HG03520 (cell line): Measurements from ENCODE around the gene MAST3.
"Not testable (repeated sequence)": the region's sequence is repeated elsewhere in the genome, so short reads cannot be mapped to it uniquely, and the experiment has no call there.

ENCODE experiments used
- ATAC-seq: cut with Tn5 transposase; IDR thresholded peaks from one replicate; pipeline ENCODE4 v1.9.1; 2021; ENCODE audit warnings: mild to moderate bottlenecking, moderate library complexity; ENCODE audit not compliant: unreplicated experiment

The MAST3 gene

DNA sequence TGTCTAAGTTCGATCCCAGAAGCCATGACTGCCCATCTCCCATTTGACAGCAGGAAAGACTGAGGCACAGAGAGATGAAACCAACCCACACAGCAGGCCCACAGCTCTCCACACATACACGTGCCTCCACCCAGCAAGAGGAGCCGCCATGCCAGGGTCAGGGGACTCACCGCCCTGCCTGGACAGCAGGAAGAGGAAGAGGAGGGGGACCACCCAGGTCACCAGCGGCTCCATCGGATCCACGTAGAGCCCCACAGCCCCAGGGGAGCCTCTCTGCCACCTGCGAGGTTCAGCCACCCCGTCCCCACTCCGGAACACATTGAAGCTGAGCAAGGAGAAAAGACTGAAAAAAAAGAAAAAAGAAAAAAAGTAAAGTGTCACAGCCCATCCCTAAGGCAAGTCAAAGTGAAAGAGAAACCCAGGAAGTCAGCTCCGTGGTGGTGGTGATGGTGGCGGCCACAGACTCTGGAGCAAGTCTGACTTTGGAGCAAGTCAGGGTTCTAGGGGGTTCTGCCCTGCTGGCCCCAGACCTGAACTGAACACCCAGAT lies 10.9 kb upstream of the MAST3 start, which contains the start of gene IL12RB1:
IL12RB1 (minus strand) TSS at position 345 of the 549 bp plus-strand sequence; CDS start at position 234, 111 bp downstream.
- no peak for ATAC-seq

- ATAC-seq: not testable (repeated sequence)
These were observed 8.5 kb upstream of the MAST3 start for GRCh38 chr19:18089096-18089541.

- no peak for ATAC-seq
These were observed 7.9 kb upstream of the MAST3 start for GRCh38 chr19:18089726-18090125.

- ATAC-seq: no peak
These were observed 6.9 kb upstream of the MAST3 start for GRCh38 chr19:18090545-18091216.

DNA sequence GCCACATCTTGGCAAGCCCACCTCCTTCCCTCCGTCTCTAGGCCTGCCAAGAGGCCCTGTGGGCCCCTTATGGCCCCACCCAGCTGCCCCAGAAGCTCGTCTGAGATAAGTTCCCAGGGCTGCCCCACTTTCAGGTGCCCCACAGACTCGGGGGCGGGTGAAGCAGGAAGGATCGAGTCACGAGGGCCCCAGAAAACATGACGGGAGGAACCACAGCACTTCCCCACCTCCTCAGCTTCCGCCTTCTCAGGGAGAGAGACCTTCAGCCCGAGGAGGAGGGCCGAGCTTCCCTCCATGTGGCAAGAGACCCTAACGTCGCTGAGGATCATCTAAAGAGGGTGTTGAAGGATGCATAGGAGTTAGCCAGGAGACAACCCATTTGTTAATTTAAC lies 6.4 kb upstream of the MAST3 start:
- ATAC-seq: no peak

GRCh38 chr19:18093439-18094161 lies 4.0 kb upstream of the MAST3 start:
- ATAC-seq: no peak

DNA sequence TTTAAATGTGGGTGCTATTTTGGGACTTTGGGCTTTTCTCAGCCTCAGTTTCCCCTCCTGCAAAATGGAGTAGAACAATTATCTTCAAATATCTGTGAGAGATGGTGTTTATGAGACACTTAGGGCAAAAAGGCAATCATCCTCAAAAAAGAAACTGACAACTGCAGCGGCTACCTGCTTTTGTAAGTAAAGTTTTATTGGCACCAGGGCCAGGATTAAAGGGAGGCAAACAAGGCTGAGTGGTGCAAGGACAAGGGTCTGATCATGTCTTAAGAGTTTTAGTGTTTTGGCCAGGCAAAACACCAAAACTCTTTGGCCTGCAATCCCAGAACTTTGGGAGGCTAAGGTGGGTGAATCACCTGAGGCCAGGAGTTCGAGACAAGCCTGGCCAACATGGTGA lies 1.3 kb upstream of the MAST3 start:
- ATAC-seq: no peak

DNA sequence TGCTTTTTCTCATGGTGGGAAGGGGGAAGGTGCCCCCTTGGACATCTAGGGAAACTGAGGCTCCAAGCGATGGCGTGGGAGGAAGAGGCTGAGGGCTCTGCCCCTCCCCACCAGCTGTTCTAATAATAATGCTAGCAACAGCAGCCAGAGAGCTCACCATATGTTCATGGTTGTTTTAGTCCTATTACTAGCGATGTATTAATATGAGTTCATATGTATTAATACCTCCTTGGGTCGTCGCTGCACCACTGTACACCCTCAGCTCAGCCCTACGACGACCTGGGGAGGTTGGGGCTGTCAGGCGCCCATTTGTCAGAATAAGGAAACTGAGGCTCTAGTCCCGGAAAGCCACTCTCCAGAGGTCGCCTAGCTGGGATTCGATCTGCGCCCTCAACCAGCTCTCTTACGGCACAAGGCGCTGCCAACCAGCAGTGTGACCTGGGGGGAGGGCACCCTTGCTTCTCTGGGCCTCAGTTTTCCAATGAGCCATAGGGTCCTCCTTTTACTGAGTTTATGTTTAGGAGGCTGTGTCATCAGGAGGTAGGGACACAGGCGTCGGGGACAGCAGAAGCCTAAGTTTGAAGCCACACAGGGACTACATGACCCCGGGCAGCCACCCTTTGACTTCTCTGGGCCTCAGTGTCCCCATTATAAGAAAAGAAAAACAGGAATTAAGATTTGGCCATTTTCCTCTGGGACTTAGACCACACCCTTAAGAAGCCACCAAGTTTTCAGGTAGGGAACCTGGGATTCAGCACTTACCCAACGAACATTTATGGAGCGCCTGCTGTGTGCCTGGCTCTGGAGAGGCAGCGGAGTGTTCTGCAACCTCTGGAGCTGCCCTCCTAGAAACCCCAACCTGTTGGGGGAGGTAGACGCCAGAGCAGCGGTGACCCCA lies 664 bp downstream of the MAST3 start:
- no peak for ATAC-seq

GRCh38 chr19:18098891-18099622 lies 1.5 kb downstream of the MAST3 start:
- ATAC-seq: peak; percentile 43

- no peak for ATAC-seq
These were observed 2.0 kb downstream of the MAST3 start for GRCh38 chr19:18099623-18099995.

DNA sequence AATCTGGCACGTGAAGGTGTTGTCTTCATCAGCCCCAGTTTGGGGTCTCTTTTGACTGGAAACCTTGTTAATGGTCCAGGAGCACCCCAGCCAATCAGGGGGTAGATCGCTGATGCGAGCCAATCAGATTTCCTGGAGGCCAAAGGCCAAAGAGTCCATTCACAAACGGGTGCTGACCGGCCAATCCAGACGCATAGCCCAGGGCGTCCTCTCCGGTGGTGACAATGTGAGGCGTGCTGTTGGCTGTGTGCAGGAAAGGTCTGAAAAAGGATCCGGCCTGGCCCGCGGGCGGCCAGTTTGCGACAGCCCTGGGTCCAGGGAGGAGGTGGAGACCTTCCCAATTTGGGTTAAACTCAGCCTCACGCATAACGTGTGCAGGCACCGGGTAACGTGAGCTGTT lies 3.1 kb downstream of the MAST3 start:
- ATAC-seq: no peak

- ATAC-seq: no peak
These were observed 3.7 kb downstream of the MAST3 start for GRCh38 chr19:18101268-18101667.

- no peak for ATAC-seq
These were observed 5.5 kb downstream of the MAST3 start for GRCh38 chr19:18102916-18103542.

GRCh38 chr19:18104793-18105131 lies 7.2 kb downstream of the MAST3 start:
- ATAC-seq: no peak

GRCh38 chr19:18105259-18105658 lies 7.7 kb downstream of the MAST3 start:
- not testable (repeated sequence) for ATAC-seq

DNA sequence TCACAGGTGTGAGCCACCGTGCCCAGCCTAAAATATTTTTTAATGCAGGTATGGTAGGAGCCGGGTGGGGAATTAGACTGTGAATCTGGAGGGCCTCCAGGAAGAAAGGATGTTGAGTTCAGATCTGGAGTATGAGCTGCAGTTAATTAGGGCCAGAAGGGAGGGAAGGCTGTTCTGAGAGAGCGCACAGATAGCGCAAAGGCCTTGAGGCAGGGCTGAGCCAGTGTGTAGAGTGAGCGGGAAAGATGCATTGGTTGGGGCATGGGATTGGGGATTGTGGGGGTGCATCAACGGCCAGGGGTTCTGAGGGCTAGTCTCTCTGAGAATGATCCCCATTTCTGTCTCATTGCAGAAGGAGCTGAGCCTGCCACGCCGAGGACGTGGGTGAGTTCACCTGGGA lies 9.7 kb downstream of the MAST3 start:
- no peak for ATAC-seq

DNA sequence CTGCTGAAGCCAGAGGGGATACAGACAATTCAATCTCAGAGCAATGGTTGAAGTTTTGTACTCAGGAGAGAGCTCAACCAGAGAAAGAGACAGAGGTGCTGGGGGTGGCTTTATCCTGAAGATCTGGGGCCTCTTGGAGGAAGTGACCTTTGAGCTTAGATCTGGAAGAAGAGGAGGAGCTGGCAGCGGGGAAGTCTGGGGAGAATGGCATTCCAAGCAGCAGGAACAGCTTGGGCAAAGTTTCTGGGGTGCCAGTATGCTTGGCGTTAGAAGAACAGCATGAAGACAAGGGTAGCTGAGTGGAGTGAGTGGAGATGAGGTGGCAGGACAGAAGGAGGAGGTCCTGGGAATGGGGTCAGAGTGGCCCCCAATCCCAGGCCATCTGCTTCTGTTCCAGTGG lies 11.3 kb downstream of the MAST3 start:
- ATAC-seq: no peak

DNA sequence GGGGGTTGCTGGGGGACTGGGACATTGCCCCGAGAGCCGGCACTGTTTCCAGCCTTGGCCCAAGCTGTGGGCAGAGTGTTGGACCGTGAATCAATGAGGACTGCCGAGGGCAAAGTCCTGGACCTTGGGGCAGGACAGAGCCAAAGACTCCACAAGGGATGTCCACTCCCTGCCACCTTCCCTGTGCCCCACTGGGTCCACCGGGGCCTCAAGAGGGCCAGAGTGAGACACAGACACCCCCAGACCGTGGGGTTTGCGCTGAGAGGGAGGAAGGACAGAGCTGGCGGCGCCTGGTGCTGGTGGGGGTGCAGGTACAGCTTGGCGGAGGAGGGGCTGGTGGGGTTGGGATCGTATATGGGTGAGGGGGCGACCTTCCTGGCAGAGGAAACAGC lies 11.8 kb downstream of the MAST3 start:
- no peak for ATAC-seq

DNA sequence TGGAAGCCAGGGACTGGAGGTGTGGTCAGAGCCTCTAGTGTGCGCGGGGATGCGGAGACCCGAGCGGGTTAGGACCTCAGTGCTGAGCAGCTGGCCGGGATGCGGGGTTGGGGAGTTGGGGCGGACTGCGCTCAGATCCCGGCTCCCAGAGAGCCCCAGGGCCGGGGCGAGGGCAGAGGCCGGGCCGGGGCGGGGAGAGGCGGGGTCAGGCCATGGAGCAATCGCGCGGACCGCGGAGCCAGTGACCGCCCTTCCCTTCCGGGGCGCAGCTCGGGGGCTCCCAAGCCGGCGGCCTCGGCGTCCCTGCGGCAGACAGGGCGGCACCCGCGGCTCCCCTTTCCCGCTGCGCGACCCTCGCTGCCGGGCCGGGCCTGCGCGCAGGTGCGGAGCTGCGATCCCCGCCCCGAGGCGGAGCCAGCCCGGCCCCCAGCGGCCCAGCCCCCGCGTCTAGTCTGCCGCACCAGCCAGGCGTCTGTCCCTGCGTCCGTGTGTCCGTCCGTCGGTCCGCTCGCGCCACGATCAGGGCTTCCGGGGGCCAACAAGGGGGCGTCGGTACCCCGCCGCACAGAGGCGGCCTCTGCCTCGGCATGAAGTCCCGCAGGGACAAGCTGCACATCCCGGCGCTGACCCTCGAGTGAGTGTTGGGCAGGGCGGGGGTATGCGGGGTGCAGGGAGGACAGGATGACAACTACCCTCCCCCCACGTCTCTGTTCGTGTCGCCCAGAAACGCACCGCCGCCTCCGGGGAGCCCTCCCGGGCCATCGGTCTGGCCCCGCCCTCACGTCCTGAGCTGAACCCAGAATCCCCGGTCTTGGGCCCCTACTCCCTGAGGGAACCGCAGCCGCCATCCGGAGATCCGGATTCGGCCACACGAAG lies 12.4 kb downstream of the MAST3 start:
- ATAC-seq: no peak
